Stimulated activated naive CD8-positive, alpha-beta T cell treated with anti-CD3 and anti-CD28 coated beads, Interleukin-15, amount 100 ng/mL, for 72 hours (primary cell): Measurements from ENCODE around the gene TMEM53.
A peak's percentile ranks its signal among the peaks of the same experiment; 100 is the strongest.

ENCODE experiments used
- ATAC-seq: fragments of 150-1000 bp; cut with Tn5 transposase; 2 replicates; pipeline ENCODE4 v1.10.0; 2021; ENCODE audit warnings: mild to moderate bottlenecking, moderate library complexity
- DNase-seq, 2 donors: peaks; one replicate each; pipeline ENCODE4 v3.0.0; 2021 to 2022
- H3K27ac Mint-ChIP-seq, 2 donors: one replicate each; pipeline ENCODE4 v1.8.0; 2022; ENCODE audit warnings: mild to moderate bottlenecking in 2 of 2, mixed read lengths in 2 of 2, moderate library complexity in 2 of 2
- H3K27me3 Mint-ChIP-seq: one replicate; pipeline ENCODE4 v1.8.0; 2022; ENCODE audit warnings: mixed read lengths
- H3K4me1 Mint-ChIP-seq: one replicate; pipeline ENCODE4 v1.8.0; 2022; ENCODE audit warnings: mild to moderate bottlenecking, mixed read lengths
- H3K4me3 Mint-ChIP-seq, 2 donors: one replicate each; pipeline ENCODE4 v1.8.0; 2022; ENCODE audit warnings: mild to moderate bottlenecking in 2 of 2, mixed read lengths in 2 of 2, moderate library complexity in 1 of 2
- H3K9me3 Mint-ChIP-seq, 2 donors: one replicate each; pipeline ENCODE4 v1.8.0; 2022; ENCODE audit warnings: mixed read lengths in 2 of 2

The TMEM53 gene

DNA sequence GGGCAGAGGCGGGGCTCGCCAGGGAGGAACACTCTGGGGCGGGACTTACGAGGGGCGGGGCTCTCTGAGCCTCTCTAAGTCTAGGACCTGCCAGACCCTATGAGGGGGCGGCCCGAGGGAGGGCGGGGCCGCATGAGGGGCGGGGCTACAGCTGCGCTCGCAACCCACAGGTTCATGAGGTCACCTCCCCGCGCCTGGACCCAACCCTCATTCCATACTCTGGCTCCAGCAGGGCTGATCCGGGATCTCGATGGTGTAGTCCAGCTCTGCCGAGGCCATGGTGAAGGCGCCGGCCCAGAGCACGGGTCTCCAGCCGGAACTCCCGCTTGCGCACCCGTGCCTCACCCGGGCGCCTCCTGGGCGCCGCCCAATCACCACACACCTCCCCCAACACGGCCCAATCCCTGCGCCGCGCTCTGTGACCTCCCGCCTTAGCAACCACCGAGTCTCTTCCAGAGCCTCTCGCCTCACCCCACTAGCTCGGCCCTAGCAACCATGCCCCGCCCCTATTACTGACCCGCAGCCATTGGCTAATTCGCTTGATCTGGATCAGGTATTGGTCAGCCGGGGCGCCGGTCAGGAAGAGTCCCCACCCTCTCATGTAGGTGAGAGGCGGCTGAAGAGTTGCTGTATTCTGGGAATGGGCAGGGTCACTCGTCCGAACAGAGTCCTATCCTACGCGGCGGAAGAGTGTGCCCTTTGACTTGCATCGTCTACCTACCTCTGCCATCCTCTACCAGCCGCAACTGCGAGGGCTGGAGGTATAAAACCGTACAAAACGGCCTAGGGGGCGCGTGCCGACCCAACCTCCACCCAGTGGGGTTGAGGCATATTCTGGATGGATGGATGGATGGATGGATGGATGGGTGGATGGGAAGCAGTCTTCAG lies at the start of gene TMEM53, which contains the start of gene ARMH1:
Gene TMEM53, minus strand, starts transcription at position 369 of the 888 bp plus-strand sequence. Its CDS starts 90 bp downstream, at position 279.
Gene ARMH1, plus strand, starts transcription at position 602 of the 888 bp plus-strand sequence. CDS start 14,984 bp downstream, outside the sequence.
- Mint-ChIP-seq H3K27me3 (no peaks in the 10 kb centered on the region), H3K27ac (peak within 1 kb of the TSS; percentile 91 to 92), H3K9me3 (no peaks in the 10 kb centered on the region), H3K4me3 (peak within 1 kb of the TSS; percentile 89 to 90), H3K4me1 (peaks cover 17% of the 10 kb centered on the region)
- DNase-seq (peak; percentile 98 to 99), ATAC-seq (peak; percentile 97)

DNA sequence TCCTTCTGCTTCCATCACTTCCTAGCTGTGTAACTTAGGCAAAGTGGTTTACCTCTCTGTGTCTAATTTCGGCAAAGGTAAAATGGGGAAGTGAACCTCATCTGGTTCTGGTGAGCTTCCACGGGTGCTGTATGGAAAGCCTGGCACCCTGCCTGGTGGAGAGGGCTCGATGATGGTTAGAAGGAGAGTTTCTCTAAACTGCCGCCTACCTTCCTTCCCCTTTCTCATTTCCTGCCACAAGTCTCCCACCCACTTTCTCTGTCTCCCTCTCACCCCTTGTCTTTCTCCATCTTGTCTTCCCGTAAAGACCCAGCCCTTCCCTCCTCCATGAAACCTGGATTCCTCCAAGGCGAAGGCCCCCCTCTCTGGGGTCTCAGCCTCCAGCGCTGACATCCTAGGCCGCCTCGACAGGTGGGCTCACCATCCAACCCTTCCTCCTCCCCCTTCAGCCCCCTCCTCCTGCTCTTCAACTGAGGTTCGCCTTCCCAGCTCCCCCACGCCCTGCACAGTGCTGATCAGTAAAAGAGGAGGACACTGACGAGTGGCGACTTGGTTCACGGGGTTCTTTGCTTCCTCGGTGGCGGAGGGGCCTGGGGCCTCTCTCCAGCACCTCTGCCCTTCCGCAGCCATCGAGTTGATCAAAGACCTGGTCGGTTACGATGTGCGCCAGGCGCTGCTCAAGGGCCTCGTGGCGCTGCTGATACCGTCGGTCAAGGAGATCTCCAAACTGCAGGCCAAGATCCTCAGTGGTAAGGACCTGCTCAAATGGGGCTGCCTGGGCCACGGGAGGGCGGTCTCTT lies 49.4 kb upstream of the TMEM53 start:
- peak; percentile 22 for ATAC-seq
- Mint-ChIP-seq H3K4me1 (peaks cover 85% of the 10 kb centered on the region), H3K4me3 (peak overlapping the region; percentile 76 to 96), H3K9me3 (no peaks in the 10 kb centered on the region), H3K27me3 (no peaks in the 10 kb centered on the region), H3K27ac (peak overlapping the region; percentile 99 to 100)
- DNase-seq, result peak in 1 of 2 donors; percentile 61

DNA sequence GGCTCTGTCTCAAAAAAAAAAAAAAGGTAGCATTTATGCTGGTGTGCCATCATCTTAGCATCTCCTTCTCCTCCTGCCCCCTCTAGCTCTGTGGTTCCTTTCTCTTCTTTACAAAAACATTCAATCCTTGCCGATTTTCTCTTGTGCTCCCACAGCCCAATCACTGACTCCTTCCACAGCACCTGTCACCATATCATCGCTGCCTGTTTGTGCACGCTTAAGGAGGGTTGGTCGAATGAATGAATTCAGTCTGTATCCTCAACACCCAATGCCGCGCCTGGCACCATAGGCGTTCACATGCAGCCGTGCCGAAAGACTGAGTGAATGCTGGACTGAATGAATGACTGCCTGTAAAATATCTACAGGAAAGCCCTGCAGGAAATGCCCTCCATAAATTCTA lies 48.8 kb upstream of the TMEM53 start:
- no peaks in the 10 kb centered on the region for H3K9me3 Mint-ChIP-seq
- ATAC-seq (no peak), DNase-seq (peak; percentile 38 to 41)
- peak overlapping the region; percentile 99 to 100 for H3K27ac Mint-ChIP-seq
- peaks cover 87% of the 10 kb centered on the region for H3K4me1 Mint-ChIP-seq
- H3K4me3 Mint-ChIP-seq, result peak overlapping the region; percentile 76 to 96
- H3K27me3 Mint-ChIP-seq, result no peaks in the 10 kb centered on the region

DNA sequence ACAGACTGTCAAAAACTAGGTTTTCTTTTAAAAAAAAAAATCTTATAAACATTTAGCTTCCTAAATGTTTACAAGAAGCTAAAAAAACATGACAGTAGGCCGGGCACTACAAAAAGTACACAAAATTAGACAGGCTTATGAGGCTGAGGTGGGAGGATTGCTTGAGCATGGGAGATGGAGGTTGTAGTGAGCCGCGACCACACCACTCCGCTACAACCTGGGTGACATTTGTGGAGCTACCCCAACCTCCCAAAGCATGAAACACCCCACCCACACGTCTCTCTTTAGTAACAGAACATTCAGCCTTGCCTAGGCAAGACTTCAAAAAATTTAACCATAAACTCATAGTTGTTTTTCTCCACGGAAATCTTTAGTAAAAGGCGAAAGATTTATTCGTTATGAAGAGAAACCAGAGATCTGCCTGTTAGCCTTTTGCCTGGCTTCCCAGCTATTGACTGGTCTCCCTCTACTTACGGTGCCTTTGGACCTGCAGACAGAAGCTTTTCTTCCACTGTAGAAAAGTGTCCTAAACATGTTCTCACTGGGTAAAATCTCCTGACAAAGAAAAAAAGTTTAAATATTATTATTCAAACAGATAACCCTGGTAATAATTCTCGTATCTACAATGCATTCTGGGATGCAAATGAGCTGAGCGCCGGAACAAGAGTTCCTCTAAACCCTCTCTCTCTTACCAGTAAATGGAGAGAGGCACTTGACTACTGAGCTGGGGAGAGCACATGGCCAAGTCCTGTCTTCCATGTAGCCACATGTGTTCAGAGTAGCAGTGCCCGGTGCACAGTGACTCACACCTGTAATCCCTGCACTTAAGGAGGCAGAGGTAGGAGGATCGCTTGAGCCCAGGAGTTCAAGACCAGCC lies 47.4 kb upstream of the TMEM53 start:
- Mint-ChIP-seq H3K4me3 (peak overlapping the region; percentile 66 to 96), H3K27me3 (no peaks in the 10 kb centered on the region), H3K9me3 (no peaks in the 10 kb centered on the region), H3K27ac (peak overlapping the region; percentile 100), H3K4me1 (peaks cover 87% of the 10 kb centered on the region)
- ATAC-seq (peak; percentile 91), DNase-seq (peak; percentile 89 to 93)

DNA sequence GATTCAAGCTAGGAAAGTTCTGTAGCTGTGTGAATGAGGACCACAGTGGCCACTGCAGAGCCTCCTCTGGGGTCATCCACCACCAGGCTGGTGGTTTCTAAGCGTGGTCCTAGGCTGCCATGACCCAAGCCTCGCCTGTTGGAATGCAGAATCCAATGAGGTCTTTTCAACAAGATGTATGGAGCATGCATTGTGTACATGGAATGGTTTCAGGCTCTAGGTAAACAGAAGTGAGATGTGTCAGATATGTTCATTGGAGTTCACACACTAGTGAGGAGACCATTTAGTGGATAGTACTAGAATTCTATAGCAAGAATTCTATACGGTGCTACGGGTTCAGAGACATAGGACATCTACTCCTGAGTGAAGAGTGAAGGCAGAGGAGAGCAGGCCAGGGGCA lies 46.0 kb upstream of the TMEM53 start:
- no peak overlapping the region for H3K4me3 Mint-ChIP-seq
- peaks cover 91% of the 10 kb centered on the region for H3K4me1 Mint-ChIP-seq
- no peaks in the 10 kb centered on the region for H3K27me3 Mint-ChIP-seq
- DNase-seq, result no peak
- no peak for ATAC-seq
- H3K27ac Mint-ChIP-seq, result peak overlapping the region; percentile 28 to 57
- H3K9me3 Mint-ChIP-seq, result no peaks in the 10 kb centered on the region

DNA sequence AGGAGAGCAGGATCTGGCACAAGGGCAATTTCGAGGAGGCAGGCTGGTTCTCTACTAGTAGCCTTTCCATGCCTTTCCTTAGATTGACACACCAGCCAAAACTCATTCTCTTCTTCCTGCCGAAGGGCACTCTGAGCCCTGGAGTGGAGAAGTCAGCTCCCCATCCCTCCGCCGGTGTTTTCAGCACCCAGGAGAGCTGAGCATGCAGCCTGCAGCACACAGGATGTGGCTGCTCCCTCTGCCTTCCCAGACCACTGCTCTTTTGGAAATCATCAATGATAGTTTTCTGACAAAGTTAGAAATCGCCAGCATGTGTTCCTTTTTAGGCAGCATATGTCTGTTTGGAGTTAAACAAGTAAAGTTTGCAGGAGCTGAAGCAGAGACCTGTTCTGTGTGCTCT lies 45.0 kb upstream of the TMEM53 start:
- no peak overlapping the region for H3K27ac Mint-ChIP-seq
- H3K4me1 Mint-ChIP-seq, result peaks cover 91% of the 10 kb centered on the region
- H3K27me3 Mint-ChIP-seq, result no peaks in the 10 kb centered on the region
- peak overlapping the region in 1 of 2 donors; percentile 17 for H3K4me3 Mint-ChIP-seq
- ATAC-seq (no peak), DNase-seq (no peak)
- H3K9me3 Mint-ChIP-seq, result no peaks in the 10 kb centered on the region

DNA sequence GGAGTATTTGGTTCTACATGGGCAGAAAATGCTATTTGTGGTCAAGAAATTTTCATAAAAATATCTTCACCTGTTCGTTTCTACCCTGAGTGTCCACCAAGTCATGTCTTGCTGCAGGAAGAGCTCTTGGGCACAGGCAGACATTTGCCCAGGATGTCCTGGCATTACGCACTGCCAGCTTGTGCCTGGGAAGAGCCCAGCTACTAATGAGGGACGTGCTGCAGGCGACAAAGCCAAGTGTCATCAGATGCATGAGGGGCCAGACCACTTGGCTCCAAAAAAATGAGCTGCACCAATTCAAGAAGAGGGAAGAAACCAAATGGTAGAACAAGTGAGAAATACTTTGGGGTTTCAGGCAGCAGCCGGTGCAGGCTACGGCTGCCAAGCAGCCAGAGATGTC lies 43.8 kb upstream of the TMEM53 start:
- H3K9me3 Mint-ChIP-seq, result no peaks in the 10 kb centered on the region
- peaks cover 80% of the 10 kb centered on the region for H3K4me1 Mint-ChIP-seq
- DNase-seq (no peak), ATAC-seq (no peak)
- no peaks in the 10 kb centered on the region for H3K27me3 Mint-ChIP-seq
- no peak overlapping the region for H3K27ac Mint-ChIP-seq
- H3K4me3 Mint-ChIP-seq, result peak overlapping the region in 1 of 2 donors; percentile 35

DNA sequence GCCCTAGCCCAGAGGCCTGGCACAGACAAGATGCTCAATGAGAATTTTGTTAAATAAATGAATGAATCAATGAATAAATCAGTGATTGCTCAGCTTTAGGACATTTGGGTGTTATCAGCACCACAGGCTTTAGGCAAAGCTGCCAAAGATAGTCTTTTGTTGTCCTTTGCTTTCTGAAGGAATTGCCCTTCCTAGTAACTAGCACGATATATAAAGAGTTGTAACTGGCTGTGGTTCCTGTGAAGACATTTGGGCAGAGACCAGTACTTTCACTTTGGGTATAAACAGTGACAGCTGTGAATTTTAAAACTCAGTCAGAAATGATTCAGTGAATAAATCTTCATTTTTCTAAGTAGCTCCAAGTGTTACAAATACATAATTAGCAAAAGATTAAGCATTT lies 43.4 kb upstream of the TMEM53 start:
- H3K27ac Mint-ChIP-seq, result peak overlapping the region; percentile 14 to 21
- H3K27me3 Mint-ChIP-seq, result no peaks in the 10 kb centered on the region
- peaks cover 76% of the 10 kb centered on the region for H3K4me1 Mint-ChIP-seq
- no peak overlapping the region for H3K4me3 Mint-ChIP-seq
- ATAC-seq (no peak), DNase-seq (no peak)
- no peaks in the 10 kb centered on the region for H3K9me3 Mint-ChIP-seq

DNA sequence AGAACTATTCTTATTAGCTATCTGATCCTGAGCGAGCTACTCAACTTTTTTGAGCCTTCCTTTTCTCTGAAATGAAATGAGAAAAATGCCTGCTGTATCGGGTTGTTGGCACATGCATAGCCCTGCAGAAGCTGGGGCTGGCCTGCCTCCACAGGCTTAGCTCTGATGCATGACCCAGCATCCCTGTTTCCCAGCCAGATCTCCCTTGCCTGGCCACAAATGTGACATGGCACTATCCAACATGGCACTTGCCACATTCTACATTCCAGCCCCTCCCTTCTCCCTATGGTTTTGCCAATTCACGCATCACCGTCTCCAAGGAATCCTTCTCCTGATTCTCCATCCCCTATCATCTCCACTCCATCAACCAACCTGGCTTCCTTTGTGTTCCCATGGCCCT lies 42.9 kb upstream of the TMEM53 start:
- DNase-seq (no peak), ATAC-seq (no peak)
- H3K9me3 Mint-ChIP-seq, result no peaks in the 10 kb centered on the region
- H3K27me3 Mint-ChIP-seq, result no peaks in the 10 kb centered on the region
- no peak overlapping the region for H3K4me3 Mint-ChIP-seq
- peaks cover 74% of the 10 kb centered on the region for H3K4me1 Mint-ChIP-seq
- H3K27ac Mint-ChIP-seq, result peak overlapping the region in 1 of 2 donors; percentile 21

DNA sequence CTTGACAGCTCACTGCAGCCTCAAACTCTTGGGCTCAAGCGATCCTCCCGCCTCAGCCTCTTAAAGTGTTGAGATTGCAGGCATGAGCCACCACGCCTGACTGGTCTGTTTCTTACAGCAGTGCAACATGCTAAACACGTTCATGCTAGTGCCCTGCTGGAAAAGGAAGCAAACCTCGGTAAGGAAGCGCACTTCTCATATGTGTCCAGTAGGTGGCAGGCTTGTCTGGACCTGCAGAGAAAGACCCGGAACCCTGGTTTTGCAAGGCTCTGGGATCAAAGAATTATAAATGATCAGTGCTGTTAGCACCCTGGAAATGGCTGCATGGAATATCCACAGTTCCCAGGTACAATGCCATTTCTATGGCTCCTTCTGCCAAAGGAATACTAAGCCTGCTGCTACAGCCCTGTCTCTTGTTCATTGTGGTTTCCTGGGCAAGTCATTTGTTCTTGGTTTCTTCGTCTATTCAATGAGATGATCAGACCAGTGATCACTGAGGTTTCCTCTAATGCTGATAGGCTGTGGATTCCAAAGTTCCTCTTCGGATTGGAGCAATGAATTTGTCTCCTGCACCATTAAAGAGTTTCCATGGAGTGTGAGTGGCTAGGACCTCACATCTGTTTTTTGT lies 40.8 kb upstream of the TMEM53 start:
- peak; percentile 71 to 75 for DNase-seq
- Mint-ChIP-seq H3K4me3 (peak overlapping the region; percentile 47 to 65), H3K4me1 (peaks cover 53% of the 10 kb centered on the region), H3K27ac (peak overlapping the region in 1 of 2 donors; percentile 77), H3K27me3 (no peaks in the 10 kb centered on the region), H3K9me3 (no peaks in the 10 kb centered on the region)
- ATAC-seq, result peak; percentile 85

DNA sequence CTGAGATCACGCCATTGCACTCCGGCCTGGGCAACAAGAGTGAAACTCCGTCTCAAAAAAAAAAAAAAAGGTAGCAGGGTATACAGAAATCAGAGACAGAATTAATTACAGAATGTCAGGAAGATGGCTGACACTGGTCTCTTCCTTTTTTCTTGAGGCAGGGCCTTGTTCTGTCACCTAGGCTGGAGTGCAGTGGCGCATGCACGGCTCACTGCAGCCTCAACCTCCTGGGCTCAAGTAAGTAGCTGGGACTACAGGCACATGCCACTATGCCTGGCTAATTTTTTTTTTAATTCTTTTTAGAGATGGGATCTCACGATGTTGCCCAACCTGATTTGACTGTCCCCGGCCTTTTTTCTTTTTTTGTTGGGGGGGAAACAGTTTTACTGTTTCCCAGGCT lies 40.3 kb upstream of the TMEM53 start:
- H3K9me3 Mint-ChIP-seq, result no peaks in the 10 kb centered on the region
- H3K4me3 Mint-ChIP-seq, result peak overlapping the region in 1 of 2 donors; percentile 16
- H3K27ac Mint-ChIP-seq, result no peak overlapping the region
- peaks cover 47% of the 10 kb centered on the region for H3K4me1 Mint-ChIP-seq
- ATAC-seq (no peak), DNase-seq (no peak)
- H3K27me3 Mint-ChIP-seq, result no peaks in the 10 kb centered on the region

DNA sequence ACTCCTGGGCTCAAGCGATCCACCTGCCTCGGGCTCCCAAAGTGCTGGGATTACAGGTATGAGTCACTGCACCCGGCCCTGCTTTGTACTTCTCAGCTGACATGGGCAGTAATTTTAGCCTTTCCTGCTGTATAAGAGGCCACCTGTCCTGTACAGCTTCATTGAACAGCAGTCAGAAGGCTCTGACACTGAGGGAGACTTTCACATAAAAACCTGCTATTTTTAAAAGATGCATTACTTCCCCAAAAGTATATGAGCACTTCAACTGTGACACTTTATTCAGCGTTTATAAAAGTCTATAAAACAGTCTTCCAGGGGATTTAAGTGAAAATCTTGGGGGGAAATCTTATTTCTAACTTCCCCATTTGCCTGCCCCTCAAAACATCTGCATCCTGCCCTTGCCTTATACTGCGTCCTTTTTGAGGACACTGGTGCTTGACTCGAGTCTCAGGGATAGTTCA lies 39.1 kb upstream of the TMEM53 start:
- Mint-ChIP-seq H3K27me3 (no peaks in the 10 kb centered on the region), H3K4me1 (peaks cover 44% of the 10 kb centered on the region)
- no peak for ATAC-seq

DNA sequence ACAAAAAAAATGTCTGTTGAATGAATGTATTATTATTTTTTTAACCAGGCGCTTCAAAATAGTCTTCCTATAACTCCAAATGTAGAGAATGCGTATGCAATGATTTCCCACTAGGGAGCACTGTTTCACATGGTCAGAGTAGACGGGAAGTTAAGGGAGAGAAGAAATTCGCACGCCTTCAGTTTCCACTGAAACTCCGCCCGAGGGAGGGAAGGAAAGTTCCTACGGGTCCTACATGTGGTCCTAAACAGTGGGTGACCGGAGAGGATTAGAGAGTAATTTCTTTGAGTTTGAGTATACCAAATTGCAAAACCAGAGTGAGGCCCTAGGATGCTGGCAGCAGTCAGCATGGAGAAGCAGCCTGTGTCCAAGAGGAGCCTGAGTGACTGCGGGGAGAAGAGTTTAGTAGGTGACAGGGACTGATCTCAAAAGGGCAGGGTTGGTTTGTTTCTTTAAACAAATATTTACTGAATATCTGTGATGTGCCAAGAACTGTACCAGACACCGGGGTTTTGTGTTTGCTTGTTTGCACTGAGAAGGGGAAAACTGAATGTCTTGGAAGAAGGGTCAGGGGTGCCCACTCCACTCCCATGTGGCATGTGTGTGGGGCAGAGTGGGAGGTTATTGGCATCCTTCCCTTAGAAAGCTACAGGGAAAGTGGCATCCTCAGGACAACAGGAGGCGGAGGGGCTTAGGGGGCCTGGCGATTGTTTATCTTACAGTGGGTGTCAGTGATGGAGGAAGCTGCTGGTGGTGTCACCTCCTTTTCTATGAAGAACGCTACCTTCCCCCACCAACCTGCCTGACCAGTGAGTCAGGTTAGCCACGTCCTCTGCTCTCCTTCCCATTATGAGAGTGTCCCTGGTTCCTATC lies 33.9 kb upstream of the TMEM53 start:
- Mint-ChIP-seq H3K27me3 (no peaks in the 10 kb centered on the region), H3K4me3 (peak overlapping the region; percentile 58 to 66), H3K9me3 (no peaks in the 10 kb centered on the region), H3K27ac (peak overlapping the region; percentile 13 to 61), H3K4me1 (peaks cover 17% of the 10 kb centered on the region)
- DNase-seq (peak in 1 of 2 donors; percentile 23), ATAC-seq (peak; percentile 68)

More for the DNA sequence above, 39.1 kb upstream of the TMEM53 start:
- H3K9me3 Mint-ChIP-seq, result no peaks in the 10 kb centered on the region
- no peak overlapping the region for H3K4me3 Mint-ChIP-seq
- peak overlapping the region in 1 of 2 donors; percentile 27 for H3K27ac Mint-ChIP-seq
- DNase-seq, result no peak
